Measurements from ENCODE around the gene RASAL2. TPM values are rescaled to one million over a fixed set of nuclear protein-coding genes. Genes with fewer than 3 reads are reported as not detected.

The RASAL2 gene
- total RNA-seq, 1 experiment from 2014 or later: 22.2 TPM

DNA sequence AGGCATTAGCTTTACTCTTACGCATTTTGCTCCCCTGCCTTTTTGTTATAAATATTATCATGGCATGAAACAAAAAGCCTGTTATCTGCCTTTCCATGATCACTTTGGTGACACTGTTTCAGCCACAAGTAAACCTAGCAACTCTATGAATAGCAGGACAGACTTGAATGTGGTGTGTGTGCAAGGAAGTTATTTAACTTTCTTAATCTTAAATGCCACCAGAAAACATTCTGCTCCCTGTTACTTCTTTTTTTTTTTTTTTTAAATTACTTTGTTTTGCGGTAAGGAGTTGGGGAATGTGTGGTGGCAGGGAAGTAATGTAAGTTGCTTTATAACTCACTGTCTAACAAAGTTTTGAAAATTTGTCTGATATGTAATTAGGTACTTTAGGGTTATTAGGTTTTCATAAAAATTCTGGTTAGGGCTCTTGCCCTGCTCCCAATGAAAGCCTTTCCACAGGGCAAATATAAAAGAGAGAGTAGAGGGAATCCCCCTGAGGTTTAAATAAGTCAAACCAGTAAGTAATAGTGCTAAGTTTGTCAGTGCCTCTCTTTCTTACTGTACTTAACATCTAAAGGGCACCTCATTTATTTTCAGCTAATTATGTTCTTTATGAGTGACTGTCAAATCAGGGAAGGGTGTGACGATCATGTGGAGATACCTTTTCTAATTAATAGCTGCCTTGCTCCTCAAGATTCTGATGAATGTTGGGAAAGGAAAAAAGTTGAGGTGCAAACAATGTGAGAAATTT, 39.5 kb downstream of the RASAL2 start:
- Mint-ChIP-seq H3K27ac (peak overlapping the region in 2 of 3 experiments; percentile 11 to 27; a peak in 1 of 7 replicates), H3K9me3 (no peaks in the 10 kb centered on the region), H3K4me1 (peaks cover 13 to 18% of the 10 kb centered on the region in 2 experiments), H3K36me3 (ENCODE audit: insufficient read depth in 1 of 3, low read depth in 3 of 3) (peaks cover 8 to 10% (median 8%) of the 10 kb centered on the region in 3 experiments), H3K27me3 (ENCODE audit: low read depth) (no peaks in the 10 kb centered on the region), H3K4me3 (no peak overlapping the region)
- Histone ChIP-seq H3K9me3 (ENCODE audit: control insufficient read depth, low read depth, low read length) (no peaks in the 10 kb centered on the region), H3K4ac (ENCODE audit: low read depth, low read length) (no peak overlapping the region), H4K8ac (replicated peaks; ENCODE audit: insufficient read length, low read depth, low read length) (no peak overlapping the region), H2BK15ac (ENCODE audit: low read depth, low read length) (no peak overlapping the region), H3K79me2 (ENCODE audit: insufficient read depth, low read length) (peaks cover 4% of the 10 kb centered on the region; the same call in 1 of the 2 replicates), H3K18ac (ENCODE audit: insufficient read length, low read depth, low read length) (no peak overlapping the region), H3K4me2 (ENCODE audit: insufficient read depth, insufficient read length, low read length) (no peak overlapping the region), H3K27ac (ENCODE audit: insufficient read length, low read depth, low read length) (no peak overlapping the region), H3K4me1 (ENCODE audit: insufficient read depth, low read length) (no peaks in the 10 kb centered on the region; the same call in 1 of the 2 replicates), H3K23ac (ENCODE audit: insufficient read length, low read depth, low read length) (no peak overlapping the region), H4K91ac (ENCODE audit: insufficient read length, low read depth, low read length) (no peak overlapping the region), H3T11ph (ENCODE audit: low read length) (no peak overlapping the region), H2BK5ac (ENCODE audit: insufficient read length, low read length) (no peak overlapping the region), H2BK120ac (ENCODE audit: low read depth, low read length, poor library complexity, severe bottlenecking) (no peak overlapping the region), H2BK12ac (ENCODE audit: insufficient read length, low read depth, low read length) (no peak overlapping the region), H3K79me1 (ENCODE audit: insufficient read depth, low read depth, low read length, poor library complexity, severe bottlenecking) (no peaks in the 10 kb centered on the region), H3K56ac (ENCODE audit: insufficient read length, low read depth, low read length) (no peak overlapping the region), H2AFZ (ENCODE audit: low read length) (no peak overlapping the region), H2BK20ac (ENCODE audit: low read depth, low read length, poor library complexity, severe bottlenecking) (no peak overlapping the region), H3K23me2 (ENCODE audit: insufficient read length, low read depth, low read length, poor library complexity, severe bottlenecking) (no peaks in the 10 kb centered on the region), H3K27me3 (ENCODE audit: insufficient read depth, low read length) (no peaks in the 10 kb centered on the region), H4K20me1 (ENCODE audit: control insufficient read depth, insufficient read depth, insufficient read length) (no peaks in the 10 kb centered on the region), H3K9ac (ENCODE audit: extremely low read depth, insufficient read length, low read length) (no peak overlapping the region), H3K14ac (ENCODE audit: insufficient read depth, low read length) (no peak overlapping the region), H2AK5ac (ENCODE audit: insufficient read length, low read length) (no peak overlapping the region), H4K5ac (ENCODE audit: insufficient read length, low read depth, low read length) (no peak overlapping the region)
- TF ChIP-seq, protein P1, sequence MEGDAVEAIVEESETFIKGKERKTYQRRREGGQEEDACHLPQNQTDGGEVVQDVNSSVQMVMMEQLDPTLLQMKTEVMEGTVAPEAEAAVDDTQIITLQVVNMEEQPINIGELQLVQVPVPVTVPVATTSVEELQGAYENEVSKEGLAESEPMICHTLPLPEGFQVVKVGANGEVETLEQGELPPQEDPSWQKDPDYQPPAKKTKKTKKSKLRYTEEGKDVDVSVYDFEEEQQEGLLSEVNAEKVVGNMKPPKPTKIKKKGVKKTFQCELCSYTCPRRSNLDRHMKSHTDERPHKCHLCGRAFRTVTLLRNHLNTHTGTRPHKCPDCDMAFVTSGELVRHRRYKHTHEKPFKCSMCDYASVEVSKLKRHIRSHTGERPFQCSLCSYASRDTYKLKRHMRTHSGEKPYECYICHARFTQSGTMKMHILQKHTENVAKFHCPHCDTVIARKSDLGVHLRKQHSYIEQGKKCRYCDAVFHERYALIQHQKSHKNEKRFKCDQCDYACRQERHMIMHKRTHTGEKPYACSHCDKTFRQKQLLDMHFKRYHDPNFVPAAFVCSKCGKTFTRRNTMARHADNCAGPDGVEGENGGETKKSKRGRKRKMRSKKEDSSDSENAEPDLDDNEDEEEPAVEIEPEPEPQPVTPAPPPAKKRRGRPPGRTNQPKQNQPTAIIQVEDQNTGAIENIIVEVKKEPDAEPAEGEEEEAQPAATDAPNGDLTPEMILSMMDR (conservative IDR thresholded peaks at IDR 0.05): no peak
- no peak for DNase-seq
- no CpG with 5 or more reads among the region's 3 CpGs for WGBS (ENCODE audit: extremely low coverage, insufficient read length, low lambda C conversion rate)
